GM18505 (cell line): ENCODE data around the gene DNAJC12.
A peak's percentile ranks its signal among the peaks of the same experiment; 100 is the strongest.
"Not testable (repeated sequence)": the region's sequence is repeated elsewhere in the genome, so short reads cannot be mapped to it uniquely, and the experiment has no call there.

Experiments
- ATAC-seq: cut with Tn5 transposase; IDR thresholded peaks from one replicate; pipeline ENCODE4 v1.9.1; 2021; ENCODE audit not compliant: unreplicated experiment
- POLR2A ChIP-seq: IDR thresholded peaks from 4 replicates; pipeline ENCODE4 v1.6.1; 2011; ENCODE audit warnings: borderline replicate concordance; ENCODE audit not compliant: insufficient read depth, insufficient read length; ENCODE audit errors: extremely low read depth

The DNAJC12 gene

GRCh38 chr10:67779465-67780203 is 58.4 kb downstream of the DNAJC12 start:
- peak; percentile 31 for ATAC-seq
- TF ChIP-seq POLR2A, result no peak

- no peak for TF ChIP-seq POLR2A
- ATAC-seq, result no peak
Observed at GRCh38 chr10:67776371-67776770, 61.6 kb downstream of the DNAJC12 start.

GRCh38 chr10:67775279-67775678 is 62.7 kb downstream of the DNAJC12 start:
- no peak for TF ChIP-seq POLR2A

GRCh38 chr10:67772894-67773511 is 65.0 kb downstream of the DNAJC12 start:
- TF ChIP-seq POLR2A, result no peak
- peak; percentile 94 for ATAC-seq

More at GRCh38 chr10:67775279-67775678, 62.7 kb downstream of the DNAJC12 start:
- no peak for ATAC-seq

- no peak for ATAC-seq
- no peak for TF ChIP-seq POLR2A
Observed at GRCh38 chr10:67772151-67772550, 65.8 kb downstream of the DNAJC12 start.

- no peak for TF ChIP-seq POLR2A
- peak; percentile 10 for ATAC-seq
Observed at GRCh38 chr10:67771200-67771599, 66.8 kb downstream of the DNAJC12 start.

- ATAC-seq, result peak; percentile 60
Observed at GRCh38 chr10:67770537-67770936, 67.5 kb downstream of the DNAJC12 start.

GRCh38 chr10:67767244-67767643 is 70.7 kb downstream of the DNAJC12 start:
- ATAC-seq, result no peak

More at GRCh38 chr10:67770537-67770936, 67.5 kb downstream of the DNAJC12 start:
- no peak for TF ChIP-seq POLR2A

GRCh38 chr10:67764012-67764822 is 73.8 kb downstream of the DNAJC12 start:
- TF ChIP-seq POLR2A, result no peak
- ATAC-seq, result peak; percentile 85

More at GRCh38 chr10:67767244-67767643, 70.7 kb downstream of the DNAJC12 start:
- TF ChIP-seq POLR2A, result no peak

- ATAC-seq, result peak; percentile 33
- no peak for TF ChIP-seq POLR2A
Observed at GRCh38 chr10:67763499-67764011, 74.4 kb downstream of the DNAJC12 start.

- not testable (repeated sequence) for ATAC-seq
Observed at GRCh38 chr10:67762567-67762966, 75.4 kb downstream of the DNAJC12 start.

GRCh38 chr10:67760272-67760671 is 77.7 kb downstream of the DNAJC12 start:
- no peak for TF ChIP-seq POLR2A
- no peak for ATAC-seq
